Psoas muscle (tissue), 8 donors: ENCODE measurements around the gene ABCA7. TPM values are rescaled to one million over a fixed set of nuclear protein-coding genes. Genes with fewer than 3 reads are reported as not detected.
A peak's percentile ranks its signal among the peaks of the same experiment; 100 is the strongest.
"Not testable (repeated sequence)": the region's sequence is repeated elsewhere in the genome, so short reads cannot be mapped to it uniquely, and the experiment has no call there.

Experiments used
- ATAC-seq, 4 donors: fragments of 200-7000 bp; cut with Tn5 transposase; one replicate each; pipeline ENCODE4 v1.9.1; 2020; ENCODE audit warnings: moderate library complexity in 3 of 4, mild to moderate bottlenecking in 2 of 4
- DNase-seq, 2 donors: peaks; one replicate each; pipeline ENCODE4 v3.0.0-alpha.2; 2020
- H3K27ac ChIP-seq: fragments of 200-600 bp; one replicate; pipeline ENCODE4 v1.8.0; 2022
- H3K27me3 ChIP-seq, 3 donors: fragments of 200-600 bp in 1 of 3; one replicate each; pipeline versions ENCODE4 v1.6.1 to v1.8.0; 2013 to 2022; ENCODE audit warnings: low read length in 2 of 3, mild to moderate bottlenecking in 2 of 3, moderate library complexity in 1 of 3; ENCODE audit not compliant: insufficient read depth in 3 of 3
- H3K36me3 ChIP-seq, 2 donors: fragments of 200-600 bp in 1 of 2; one replicate each; pipeline versions ENCODE4 v1.6.1 to v1.8.0; 2013 to 2022; ENCODE audit warnings: low read depth in 1 of 2, mild to moderate bottlenecking in 1 of 2, moderate library complexity in 1 of 2; ENCODE audit not compliant: insufficient read depth in 1 of 2
- H3K4me1 ChIP-seq: fragments of 200-600 bp; one replicate; pipeline ENCODE4 v1.8.0; 2022
- H3K4me3 ChIP-seq: fragments of 200-600 bp; one replicate; pipeline ENCODE4 v1.8.0; 2022; ENCODE audit warnings: mild to moderate bottlenecking
- H3K9me3 ChIP-seq: fragments of 200-600 bp; one replicate; pipeline ENCODE4 v1.8.0; 2022
- CTCF ChIP-seq: fragments of 200-600 bp; IDR thresholded peaks from one replicate; pipeline ENCODE4 v1.8.0; 2022; ENCODE audit warnings: antibody characterized with exemption
- WGBS, 3 donors: extraction: QIAGEN DNeasy Blood & Tissue Kit; methylation state at CpG; one replicate each; pipeline versions ENCODE4 v1.1.6 to v1.1.7; 2013; 5-methylcytosine and 5-hydroxymethylcytosine counted together
- intact Hi-C, 2 donors: fragments of 100-400 bp; cut with DNase I; formaldehyde crosslinking; loops; one replicate each; pipeline versions ENCODE4 v1.11.0 to v1.14.2; 2022
- polyA plus RNA-seq, 3 donors: library from polyadenylated mRNA; stranded (reverse); fragments of 200-250 nt; gene quantifications; one replicate each; pipeline ENCODE4 v1.2.3, GENCODE V29; 2013
- total RNA-seq, 4 donors: library from RNA; stranded (reverse); fragmentation: NEBNext Ultra II Directional in 2 of 4; extraction: Animal tissue kit (Norgen Biotek cat#: 25700) in 2 of 4; gene quantifications; one replicate each; pipeline versions ENCODE4 v1.2.1 to v1.2.4, GENCODE V29; 2021 to 2023
- donor health status: healthy with polysubstance abuse.
- donor health status: DM: no; HTN: no; CAD: no; lungs with moderate emphysema.
- donor health status: Bipolar disorder and iron deficiency.
- donor health status: healthy.
- donor health status: DM: yes; HTN: yes; CAD: no.
- donor health status: DM: no; HTN: no; CAD: no.
- donor health status: DM: no; HTN: no; CAD: no.
- donor health status: DM: yes; HTN: yes; CAD: no.

ABCA7 gene
- total and polyA plus RNA-seq, 7 donors, result 2.6 to 19.5 (median 10.1) TPM

- WGBS, 3 donors, result 32 to 42% (median 36%) methylated on average over 17 of the region's 17 CpGs
- no peak for TF ChIP-seq CTCF
- intact Hi-C loops, result no loop called here
- Histone ChIP-seq H3K4me1 (peaks cover 57% of the 10 kb centered on the region), H3K36me3 (peaks cover 0 to 3% of the 10 kb centered on the region in 2 donors), H3K4me3 (peak overlapping the region; percentile 88), H3K27ac (peak overlapping the region; percentile 94), H3K9me3 (no peaks in the 10 kb centered on the region), H3K27me3 (no peaks in the 10 kb centered on the region)
- ATAC-seq (no peak), DNase-seq (peak in 1 of 2 donors; percentile 50)
Observed at GRCh38 chr19:1018932-1019615, 20.8 kb upstream of the ABCA7 start.

- no peak for TF ChIP-seq CTCF
- peak overlapping the region; percentile 88 for H3K4me3 ChIP-seq
- intact Hi-C loops, result no loop called here
- ATAC-seq (no peak), DNase-seq (peak in 1 of 2 donors; percentile 59)
- H3K9me3 ChIP-seq, result no peaks in the 10 kb centered on the region
- H3K27me3 ChIP-seq, result no peaks in the 10 kb centered on the region
- no peaks in the 10 kb centered on the region for H3K36me3 ChIP-seq
- WGBS, 3 donors, result 39 to 50% (median 48%) methylated on average over 18 of the region's 18 CpGs
- H3K4me1 ChIP-seq, result peaks cover 52% of the 10 kb centered on the region
- H3K27ac ChIP-seq, result peak overlapping the region; percentile 94
Observed at GRCh38 chr19:1019616-1019961, 20.3 kb upstream of the ABCA7 start.

- TF ChIP-seq CTCF, result no peak
- Histone ChIP-seq H3K9me3 (no peaks in the 10 kb centered on the region), H3K4me1 (peaks cover 46% of the 10 kb centered on the region), H3K27ac (peak overlapping the region; percentile 94), H3K4me3 (peak overlapping the region; percentile 88), H3K36me3 (no peaks in the 10 kb centered on the region), H3K27me3 (no peaks in the 10 kb centered on the region)
- WGBS, 3 donors, result 1% methylated on average over 55 to 60 of the region's 60 CpGs
- DNase-seq (peak in 1 of 2 donors; percentile 79), ATAC-seq (no peak)
- intact Hi-C loops, result no loop called here
Observed at GRCh38 chr19:1019980-1020867, 19.7 kb upstream of the ABCA7 start.

GRCh38 chr19:1020868-1021425 is 19.0 kb upstream of the ABCA7 start, which contains the start of gene TMEM259:
TMEM259 (minus strand) TSS chr19:1021123; CDS start chr19:1020996, 127 bp downstream.
- peak within 1 kb of the TSS; percentile 94 for H3K27ac ChIP-seq
- H3K4me3 ChIP-seq, result peak within 1 kb of the TSS; percentile 88
- no peaks in the 10 kb centered on the region for H3K36me3 ChIP-seq
- H3K9me3 ChIP-seq, result no peaks in the 10 kb centered on the region
- 0 to 1% (median 0%) methylated on average over 34 to 68 of the region's 68 CpGs for WGBS, 3 donors
- H3K27me3 ChIP-seq, result peaks cover 0 to 7% (median 2%) of the 10 kb centered on the region in 3 donors
- intact Hi-C loops, result no loop called here
- ATAC-seq (peak; percentile 93 to 96 (median 94)), DNase-seq (peak; percentile 98 to 99)
- TF ChIP-seq CTCF, result no peak
- peaks cover 39% of the 10 kb centered on the region for H3K4me1 ChIP-seq

GRCh38 chr19:1023883-1024188 is 16.1 kb upstream of the ABCA7 start:
- 78 to 81% (median 81%) methylated on average over 5 of the region's 5 CpGs for WGBS, 3 donors
- H3K36me3 ChIP-seq, ATAC-seq, DNase-seq, H3K9me3 ChIP-seq, intact Hi-C loops, H3K4me3 ChIP-seq, H3K27ac ChIP-seq: not testable (repeated sequence)
- peaks cover 14% of the 10 kb centered on the region for H3K4me1 ChIP-seq
- peaks cover 0 to 34% (median 16%) of the 10 kb centered on the region in 3 donors for H3K27me3 ChIP-seq

GRCh38 chr19:1025080-1025479 is 14.8 kb upstream of the ABCA7 start:
- H3K27me3 ChIP-seq, result peaks cover 0 to 34% (median 16%) of the 10 kb centered on the region in 3 donors
- 84 to 87% (median 87%) methylated on average over 6 of the region's 6 CpGs for WGBS, 3 donors
- H3K4me1 ChIP-seq, H3K27ac ChIP-seq, DNase-seq, ATAC-seq, intact Hi-C loops, H3K36me3 ChIP-seq, H3K9me3 ChIP-seq, H3K4me3 ChIP-seq: not testable (repeated sequence)
